LNCaP clone FGC (cell line): ENCODE data around the gene SHMT2.
A peak's percentile ranks its signal among the peaks of the same experiment; 100 is the strongest.

Experiments used
- DNase-seq: peaks from one replicate; pipeline ENCODE4 v3.0.0-alpha.2; 2011; ENCODE audit warnings: low read depth
- H3K4me3 ChIP-seq: 2 replicates; pipeline ENCODE4 v1.5.1; 2011; ENCODE audit warnings: mild to moderate bottlenecking, low read depth, low read length, control low read depth
- CTCF ChIP-seq: IDR thresholded peaks from 2 replicates; pipeline ENCODE4 v1.5.1; 2012; ENCODE audit warnings: mild to moderate bottlenecking; ENCODE audit not compliant: control insufficient read depth, insufficient read depth; ENCODE audit errors: extremely low read depth

SHMT2 gene

GRCh38 chr12:57233357-57234232 is 4.1 kb downstream of the SHMT2 start:
- no peak overlapping the region for H3K4me3 ChIP-seq
- DNase-seq: no peak
- TF ChIP-seq CTCF: no peak

GRCh38 chr12:57234233-57234570 is 4.7 kb downstream of the SHMT2 start:
- DNase-seq: no peak
- no peak for TF ChIP-seq CTCF
- H3K4me3 ChIP-seq: no peak overlapping the region

- no peak overlapping the region for H3K4me3 ChIP-seq
- no peak for DNase-seq
- TF ChIP-seq CTCF: no peak
Observed at GRCh38 chr12:57234571-57235016, 5.1 kb downstream of the SHMT2 start.

GRCh38 chr12:57235017-57235727 is 5.7 kb downstream of the SHMT2 start:
- TF ChIP-seq CTCF: peak; percentile 15; the same call in 1 of the 2 replicates
- peak; percentile 93 for DNase-seq
- peak overlapping the region; percentile 48 for H3K4me3 ChIP-seq

GRCh38 chr12:57235728-57236131 is 6.2 kb downstream of the SHMT2 start:
- TF ChIP-seq CTCF: no peak
- peak overlapping the region; percentile 48 for H3K4me3 ChIP-seq
- no peak for DNase-seq

- H3K4me3 ChIP-seq: peak overlapping the region; percentile 48
- DNase-seq: no peak
- TF ChIP-seq CTCF: no peak
Observed at GRCh38 chr12:57236201-57236924, 6.9 kb downstream of the SHMT2 start.
